ENCODE data around the gene FBXO3.
A peak's percentile ranks its signal among the peaks of the same experiment; 100 is the strongest.
"Not testable (repeated sequence)": the region's sequence is repeated elsewhere in the genome, so short reads cannot be mapped to it uniquely, and the experiment has no call there.

Gene FBXO3

GRCh38 chr11:33772300-33772699 is 2.0 kb downstream of the FBXO3 start:
- no peak for DNase-seq

DNA sequence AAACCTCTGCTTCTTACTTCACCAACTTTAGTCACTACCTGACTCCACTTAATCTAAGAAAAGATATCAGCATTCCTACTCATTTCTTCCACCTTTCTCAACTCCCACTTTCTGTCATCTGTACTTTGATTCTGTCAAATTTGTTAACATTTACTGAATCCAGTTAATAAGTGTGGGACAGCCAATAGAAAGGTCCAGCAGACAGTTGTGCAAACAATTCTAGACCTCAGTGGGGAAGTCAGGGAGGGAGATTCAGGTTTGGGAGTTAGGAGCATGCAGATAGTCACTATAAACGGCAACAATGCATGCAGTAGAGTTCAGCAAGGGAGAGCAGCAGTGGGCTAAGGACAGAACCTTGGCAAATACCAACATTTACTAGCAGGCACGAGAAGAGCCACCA is 4.1 kb downstream of the FBXO3 start:
- no peak for DNase-seq

DNA sequence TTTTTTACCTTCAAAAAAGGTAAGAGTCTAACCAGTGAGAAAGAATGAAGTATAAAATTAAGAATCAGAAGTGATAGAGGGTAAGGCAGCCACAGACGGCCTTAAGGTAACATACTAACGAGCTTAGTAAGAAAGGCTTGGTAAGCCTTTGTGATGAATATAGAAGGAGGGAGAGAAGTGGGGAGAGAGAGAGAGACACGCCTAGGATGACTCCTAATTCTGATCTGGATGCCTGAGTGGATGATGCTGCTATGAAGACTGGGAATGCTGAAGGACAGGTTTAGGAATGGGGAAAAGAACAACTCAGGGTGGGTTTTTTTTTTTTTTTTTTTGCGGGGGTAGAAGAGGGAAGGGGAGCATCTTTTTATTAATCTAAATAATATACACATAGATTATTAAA is 4.8 kb downstream of the FBXO3 start:
- no peak for DNase-seq

GRCh38 chr11:33767624-33768023 is 6.7 kb downstream of the FBXO3 start:
- no peak for DNase-seq

DNA sequence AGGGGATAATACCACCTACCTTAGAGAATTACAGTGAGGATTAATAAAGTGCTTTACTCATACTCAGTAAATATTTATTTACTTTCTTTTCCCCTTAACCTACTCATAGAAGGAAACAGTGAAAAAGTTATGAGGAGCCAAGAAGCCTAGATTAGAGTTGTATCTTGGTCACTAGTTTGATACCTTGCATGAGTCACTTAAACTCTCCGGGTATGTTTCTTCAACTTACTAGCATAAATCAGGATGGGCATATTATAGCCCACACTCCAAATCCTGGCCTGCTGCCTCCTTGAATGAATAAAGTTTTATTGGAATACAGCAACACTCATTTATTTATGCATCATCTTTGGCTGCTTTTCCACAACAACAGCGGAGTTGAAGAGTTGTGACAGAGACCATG is 8.2 kb downstream of the FBXO3 start:
- DNase-seq: no peak

DNA sequence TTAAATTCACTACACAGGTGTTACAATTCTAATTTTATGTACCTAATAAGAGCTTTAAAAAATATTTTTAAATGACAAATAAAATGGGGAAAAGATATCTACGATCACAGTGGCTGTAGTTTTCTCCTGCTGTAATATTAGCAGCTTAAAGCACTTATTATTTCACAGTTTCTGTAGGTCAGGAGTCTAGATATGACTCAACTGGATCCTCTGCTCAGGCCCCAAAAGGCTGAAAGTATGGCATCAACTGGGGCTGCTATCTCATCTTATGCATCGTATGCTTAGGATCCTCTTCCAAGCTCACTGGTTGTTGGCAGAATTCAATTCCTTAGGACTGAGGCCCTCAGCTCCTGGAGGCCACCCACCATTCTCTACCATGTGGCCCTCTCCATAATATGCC is 12.8 kb downstream of the FBXO3 start:
- no peak for DNase-seq

DNA sequence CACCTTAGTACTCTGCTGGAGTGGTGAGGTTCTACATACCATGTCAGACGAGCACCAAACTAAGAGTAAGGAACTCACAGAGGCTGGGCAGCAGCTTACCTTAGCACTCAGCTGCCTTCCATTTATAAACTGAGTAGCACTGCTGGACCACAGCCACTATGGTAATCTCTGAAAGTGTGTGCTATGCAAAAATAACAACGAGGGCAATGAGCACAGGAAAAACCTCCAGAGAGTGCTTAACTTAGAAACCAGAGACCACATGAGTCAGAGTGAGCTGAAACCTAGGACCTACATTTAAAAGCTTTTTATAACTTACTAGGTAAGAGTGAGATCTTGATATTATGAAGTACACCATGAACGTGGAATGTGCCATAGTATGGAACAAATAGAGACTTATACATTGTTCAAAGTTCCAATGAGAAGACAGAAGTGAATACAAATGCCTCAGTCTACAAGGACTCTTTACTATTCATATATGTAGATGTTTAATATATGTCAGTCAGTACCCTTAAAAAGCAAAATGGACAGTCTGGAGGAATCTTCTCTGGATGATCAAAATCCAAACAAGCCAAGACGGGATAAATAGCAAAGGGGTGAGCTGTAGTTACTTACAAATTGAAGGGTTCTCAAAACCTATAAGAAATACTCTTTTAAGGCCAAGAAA is 20.9 kb downstream of the FBXO3 start:
- DNase-seq: no peak

GRCh38 chr11:33751878-33752277 is 22.4 kb downstream of the FBXO3 start:
- no peak for DNase-seq

DNA sequence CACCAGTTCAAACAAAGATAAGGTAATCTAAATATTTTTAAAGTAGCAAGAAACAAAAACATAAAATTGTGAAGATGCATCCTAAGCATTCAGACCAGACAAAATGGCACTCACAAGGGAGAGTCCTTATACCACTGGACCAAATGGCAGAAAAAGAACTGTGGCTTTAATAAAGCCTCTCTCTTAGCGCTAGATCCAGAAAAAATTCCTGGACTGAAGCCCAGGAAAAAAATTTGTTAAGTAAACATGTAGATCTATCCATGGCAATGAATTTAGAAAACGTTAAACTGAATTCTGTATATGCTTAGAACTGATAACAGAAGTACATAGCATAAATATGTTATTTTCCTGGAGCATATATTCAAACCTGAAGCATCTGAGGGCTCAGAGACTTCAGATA is 26.3 kb downstream of the FBXO3 start:
- DNase-seq: no peak

DNA sequence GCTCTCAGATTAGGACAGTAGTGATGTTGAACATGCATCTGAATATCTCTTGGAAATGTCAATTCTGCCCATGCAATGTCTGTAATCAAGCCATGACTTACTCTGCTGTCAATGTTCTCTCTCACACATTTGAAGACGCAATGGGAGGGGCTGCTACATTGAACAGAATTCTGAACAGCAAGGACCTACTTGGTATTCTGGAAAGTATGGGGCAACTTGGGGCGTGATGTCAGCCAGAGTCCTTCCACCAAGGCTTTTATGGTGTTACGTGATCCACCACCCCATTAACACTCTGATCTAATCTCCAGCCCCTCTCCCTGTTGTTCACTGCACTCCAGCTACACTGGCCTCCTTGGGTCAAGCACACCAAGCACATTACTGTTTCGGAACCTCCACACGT is 31.0 kb downstream of the FBXO3 start:
- no peak for DNase-seq

- no peak for DNase-seq
Observed at GRCh38 chr11:33742249-33742851, 32.0 kb downstream of the FBXO3 start.

GRCh38 chr11:33741806-33742205 is 32.5 kb downstream of the FBXO3 start:
- DNase-seq: no peak

DNA sequence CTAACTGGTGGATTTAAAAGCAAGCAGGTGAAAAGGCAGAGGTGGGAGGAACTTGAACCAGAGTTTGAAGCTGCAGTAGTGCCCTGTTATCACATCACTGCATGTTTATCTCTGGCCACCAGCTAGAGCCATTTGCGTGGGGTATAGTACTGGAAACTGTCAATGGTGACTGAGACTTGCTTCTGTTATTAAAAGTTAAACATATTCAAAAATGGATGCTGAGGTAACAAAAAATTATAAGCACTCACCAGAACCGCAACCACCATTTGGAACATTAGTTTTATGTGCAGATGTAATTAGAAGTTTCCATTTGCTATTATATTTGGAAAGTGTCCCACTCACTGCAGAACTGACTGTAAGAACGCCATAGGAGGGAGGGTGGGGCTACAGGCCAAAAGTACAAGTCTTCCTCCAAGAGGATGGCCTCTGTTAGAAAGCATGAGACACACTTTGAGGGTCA is 36.9 kb downstream of the FBXO3 start:
- no peak for DNase-seq

GRCh38 chr11:33736148-33736812 is 38.0 kb downstream of the FBXO3 start, which contains the start of gene CD59:
TSS of gene CD59 (minus strand) at chr11:33736423. CDS start at chr11:33722445, 13,978 bp downstream.
- DNase-seq: peak; percentile 93

DNA sequence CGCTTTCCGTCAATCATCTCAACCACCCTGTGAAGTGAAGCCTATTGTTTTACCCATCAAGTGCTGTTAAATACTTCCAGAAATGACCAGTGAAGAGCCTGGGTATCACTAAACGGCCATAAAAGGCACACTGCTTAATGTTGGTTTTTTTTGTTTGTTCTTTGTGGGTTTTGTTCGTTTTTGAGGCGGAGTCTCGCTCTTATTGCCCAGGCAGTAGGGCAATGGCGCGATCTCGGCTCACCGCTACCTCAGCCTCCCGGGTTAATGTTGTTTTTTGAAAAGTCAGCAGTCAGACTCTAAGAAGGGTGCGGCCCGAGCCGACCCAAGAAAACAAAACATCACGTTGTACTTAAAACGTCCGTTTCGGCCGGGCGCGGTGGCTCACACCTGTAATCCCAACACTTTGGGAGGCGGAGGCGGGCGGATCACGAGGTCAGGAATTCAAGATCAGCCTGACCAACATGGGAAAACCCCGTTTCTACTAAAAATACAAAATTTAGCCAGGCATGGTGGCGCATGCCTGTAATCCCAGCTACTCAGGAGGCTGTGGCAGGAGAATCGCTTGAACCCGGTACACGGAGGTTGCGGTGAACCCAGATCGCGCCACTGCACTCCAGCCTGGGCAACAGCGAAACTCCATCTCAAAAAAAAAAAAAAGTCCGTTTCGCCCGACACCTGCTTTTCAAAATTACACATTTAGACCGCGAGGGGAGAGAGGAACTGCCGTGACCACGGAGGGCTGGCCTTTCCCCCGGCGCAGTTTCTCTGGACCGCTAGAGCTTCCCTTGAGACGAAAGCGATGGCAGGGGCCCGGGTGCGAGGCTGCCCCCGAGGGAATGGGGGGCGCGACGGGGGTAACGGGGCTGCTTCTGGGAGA is 38.8 kb downstream of the FBXO3 start:
- no peak for DNase-seq

DNA sequence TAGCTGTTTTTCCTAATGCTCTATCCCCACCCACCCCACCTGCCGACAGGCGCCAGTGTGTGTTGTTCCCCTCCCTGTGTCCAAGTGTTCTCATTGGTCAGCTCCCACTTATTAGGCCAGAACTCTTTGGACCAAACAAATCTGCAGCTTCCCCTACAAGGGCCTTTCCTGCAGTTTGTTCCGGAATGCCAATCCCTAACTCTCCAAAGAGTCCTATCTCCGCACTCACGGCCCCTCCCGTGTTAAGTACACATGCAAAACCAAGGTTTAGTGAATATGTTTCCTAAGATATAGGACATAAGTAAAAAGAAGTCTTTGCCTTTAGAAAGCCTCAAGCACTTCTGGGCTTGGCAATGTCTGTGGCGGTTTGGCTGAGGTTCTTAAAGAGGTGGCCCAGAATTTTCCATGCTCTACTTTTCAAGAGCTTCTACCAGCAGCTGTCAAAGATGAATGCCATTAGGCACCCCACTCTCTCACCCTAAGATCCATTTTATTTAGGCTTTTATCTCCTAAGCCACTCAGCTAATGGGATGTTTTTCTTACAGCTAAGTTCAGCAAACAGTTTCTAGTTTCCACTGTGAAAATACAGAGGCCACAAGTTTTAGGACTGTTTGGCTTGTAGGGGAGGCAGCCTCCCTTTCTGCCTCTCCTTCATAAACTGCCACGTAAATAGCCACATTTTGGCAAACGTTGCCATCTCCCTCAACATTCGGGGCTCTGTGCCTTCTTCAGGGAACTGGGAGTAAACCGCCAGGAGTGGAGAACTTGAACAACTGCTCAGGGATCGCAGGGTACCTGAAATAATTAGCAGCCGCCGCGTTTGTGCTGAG is 39.7 kb downstream of the FBXO3 start:
- peak; percentile 76 for DNase-seq

DNA sequence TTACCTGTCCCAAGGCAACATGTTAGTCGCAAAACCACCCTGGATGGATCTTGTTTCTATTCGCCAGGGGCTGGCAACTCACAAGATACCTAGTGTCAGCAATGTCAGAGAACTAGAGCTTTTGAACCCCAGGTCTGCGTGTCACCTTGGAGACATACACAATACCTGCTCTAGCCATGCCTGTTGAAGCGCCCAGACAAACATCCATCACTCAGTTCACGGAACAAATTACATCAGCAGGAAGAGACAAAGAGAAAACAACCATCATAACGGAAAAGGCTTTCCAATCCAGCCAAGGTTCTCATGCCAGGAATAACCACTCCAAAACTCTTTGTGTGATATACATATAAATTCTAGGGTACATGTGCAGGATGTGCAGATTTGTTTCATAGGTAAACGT is 40.3 kb downstream of the FBXO3 start:
- no peak for DNase-seq

GRCh38 chr11:33731723-33732531 is 42.4 kb downstream of the FBXO3 start:
- DNase-seq: no peak

DNA sequence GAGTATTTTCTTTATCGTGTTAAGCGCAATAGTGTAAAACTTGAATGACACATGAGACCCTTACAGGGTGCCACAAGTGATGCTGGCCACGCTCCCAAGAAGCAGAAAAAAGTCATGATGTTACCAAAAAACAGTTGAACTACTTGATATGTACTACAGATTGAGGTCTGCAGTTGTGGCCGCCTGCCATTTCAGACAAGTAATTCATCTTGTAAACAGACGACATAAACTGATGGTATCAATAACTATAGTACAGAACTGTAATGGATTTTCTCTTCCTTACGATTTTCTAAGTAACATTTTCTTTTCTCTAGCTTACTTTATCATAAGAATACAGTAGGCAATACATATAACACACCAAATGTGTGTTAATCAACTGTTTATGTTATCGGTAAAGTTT is 43.6 kb downstream of the FBXO3 start:
- DNase-seq: no peak

DNA sequence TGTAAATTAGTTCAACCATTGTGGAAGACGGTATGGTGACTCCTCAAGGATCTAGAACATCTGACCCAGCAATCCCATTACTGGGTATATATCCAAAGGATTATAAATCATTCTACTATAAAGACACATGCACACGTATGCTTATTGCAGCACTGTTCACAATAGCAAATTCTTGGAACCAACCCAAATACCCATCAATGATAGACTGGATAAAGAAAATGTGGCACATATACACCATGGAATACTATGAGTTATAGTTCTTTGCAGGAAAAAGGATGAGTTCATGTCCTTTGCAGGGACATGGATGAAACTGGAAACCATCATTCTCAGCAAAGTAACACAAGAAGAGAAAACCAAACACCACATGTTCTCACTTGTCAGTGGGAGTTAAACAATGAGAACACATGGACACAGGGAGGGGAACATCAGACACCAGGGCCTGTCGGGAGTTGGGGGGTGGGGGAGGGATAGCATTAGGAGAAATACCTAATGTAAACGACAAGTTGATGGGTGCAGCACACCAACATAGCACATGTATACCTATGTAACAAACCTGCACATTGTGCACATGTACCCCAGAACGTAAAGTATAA is 45.2 kb downstream of the FBXO3 start:
- not testable (repeated sequence) for DNase-seq

GRCh38 chr11:33727539-33727938 is 46.8 kb downstream of the FBXO3 start:
- not testable (repeated sequence) for DNase-seq

Measured in left hindlimb (tissue), 1 donor.